ENCODE data around the gene TOMM40. TPM values are rescaled to one million over a fixed set of nuclear protein-coding genes. Genes with fewer than 3 reads are reported as not detected.

The TOMM40 gene
- polyA plus RNA-seq, 1 experiment, result 21.7 TPM

DNA sequence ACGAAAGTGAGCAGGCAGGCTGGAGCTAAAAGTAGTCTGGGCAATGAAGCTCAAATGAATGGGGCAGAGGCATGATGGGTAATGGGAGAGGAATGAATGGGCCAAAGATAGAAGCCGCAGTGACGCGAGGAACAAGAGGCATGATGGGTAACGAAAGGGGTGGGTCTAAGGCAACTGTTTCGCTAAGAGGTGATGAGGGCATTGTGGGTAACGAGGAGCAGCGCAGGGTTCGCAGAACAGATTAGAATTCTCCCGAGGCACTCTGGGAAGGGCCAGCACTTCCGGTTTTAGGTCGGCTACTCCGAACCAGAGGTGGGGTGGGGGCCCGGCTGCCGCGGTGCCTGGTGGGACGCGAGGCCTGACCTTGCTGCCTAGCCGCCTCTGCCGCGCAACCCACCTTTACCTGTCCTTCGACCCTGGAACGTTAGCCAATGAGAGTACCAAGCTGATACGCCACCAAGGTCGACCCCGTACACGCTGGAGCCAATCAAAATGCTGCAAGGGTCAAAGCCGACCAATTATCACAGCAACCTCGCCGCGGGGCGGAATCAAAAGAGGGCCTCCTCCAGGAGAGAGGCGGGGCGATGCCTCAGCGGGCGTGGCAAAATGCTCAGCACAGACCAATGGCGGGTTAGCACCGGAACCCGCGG is 563 bp upstream of the TOMM40 start:
- Histone ChIP-seq H3K4me3 (ENCODE audit: low read depth, low read length) (peak overlapping the region; percentile 65), H3K27ac (ENCODE audit: low read depth, low read length) (peak overlapping the region; percentile 96), H3K9me3 (ENCODE audit: control insufficient read depth, insufficient read depth, low read length) (no peaks in the 10 kb centered on the region), H3K27me3 (ENCODE audit: control insufficient read depth, insufficient read depth, low read length) (no peaks in the 10 kb centered on the region)
- CTCF ChIA-PET, result interaction anchor here (1.0 to 1.5 kb wide), 2 partner anchors 62 to 201 kb away, joined by 3 to 4 read pairs; no protein-coding TSS in a partner anchor
- TF ChIP-seq, protein P1, sequence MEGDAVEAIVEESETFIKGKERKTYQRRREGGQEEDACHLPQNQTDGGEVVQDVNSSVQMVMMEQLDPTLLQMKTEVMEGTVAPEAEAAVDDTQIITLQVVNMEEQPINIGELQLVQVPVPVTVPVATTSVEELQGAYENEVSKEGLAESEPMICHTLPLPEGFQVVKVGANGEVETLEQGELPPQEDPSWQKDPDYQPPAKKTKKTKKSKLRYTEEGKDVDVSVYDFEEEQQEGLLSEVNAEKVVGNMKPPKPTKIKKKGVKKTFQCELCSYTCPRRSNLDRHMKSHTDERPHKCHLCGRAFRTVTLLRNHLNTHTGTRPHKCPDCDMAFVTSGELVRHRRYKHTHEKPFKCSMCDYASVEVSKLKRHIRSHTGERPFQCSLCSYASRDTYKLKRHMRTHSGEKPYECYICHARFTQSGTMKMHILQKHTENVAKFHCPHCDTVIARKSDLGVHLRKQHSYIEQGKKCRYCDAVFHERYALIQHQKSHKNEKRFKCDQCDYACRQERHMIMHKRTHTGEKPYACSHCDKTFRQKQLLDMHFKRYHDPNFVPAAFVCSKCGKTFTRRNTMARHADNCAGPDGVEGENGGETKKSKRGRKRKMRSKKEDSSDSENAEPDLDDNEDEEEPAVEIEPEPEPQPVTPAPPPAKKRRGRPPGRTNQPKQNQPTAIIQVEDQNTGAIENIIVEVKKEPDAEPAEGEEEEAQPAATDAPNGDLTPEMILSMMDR (IDR thresholded peaks at IDR 0.05; ENCODE audit: low read depth, low read length), result no peak
- POLR2A ChIA-PET, result interaction anchor here (0.5 to 1.5 kb wide), 7 partner anchors 9 to 175 kb away, joined by 3 to 12 read pairs (median 3); partner anchors contain the start of gene CLPTM1
- peak; percentile 99 for DNase-seq (ENCODE audit: low read depth, low spot score)

DNA sequence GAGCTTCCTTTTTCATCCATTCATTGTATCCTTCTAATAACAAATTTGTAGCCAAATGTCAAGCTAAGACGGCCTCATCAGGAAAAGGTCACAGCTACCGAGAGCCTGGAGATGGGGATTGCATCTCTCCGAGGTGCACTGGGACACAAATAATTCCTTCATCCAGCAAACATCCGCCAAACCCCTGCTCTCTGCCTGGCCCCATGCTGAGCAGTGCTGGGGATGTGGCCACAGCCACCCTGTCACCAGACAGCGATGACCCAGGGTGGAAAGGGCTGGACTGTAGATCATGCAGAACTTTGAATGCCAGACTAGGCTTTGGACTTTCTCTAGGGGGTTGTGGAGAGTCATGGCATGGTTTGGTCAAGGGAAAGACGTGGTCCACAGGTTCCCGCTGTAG is 1.9 kb downstream of the TOMM40 start:
- TF ChIP-seq, protein P1 (IDR thresholded peaks at IDR 0.05; ENCODE audit: low read depth, low read length), result no peak
- Histone ChIP-seq H3K27me3 (ENCODE audit: control insufficient read depth, insufficient read depth, low read length) (no peaks in the 10 kb centered on the region), H3K9me3 (ENCODE audit: control insufficient read depth, insufficient read depth, low read length) (no peaks in the 10 kb centered on the region), H3K27ac (ENCODE audit: low read depth, low read length) (no peak overlapping the region), H3K4me3 (ENCODE audit: low read depth, low read length) (no peak overlapping the region)
- CTCF ChIA-PET, result interaction anchor here (1.2 kb wide), 1 partner anchor 59 kb away, joined by 3 read pairs; no protein-coding TSS in a partner anchor
- DNase-seq (ENCODE audit: low read depth, low spot score), result no peak
- POLR2A ChIA-PET, result no interaction called here

DNA sequence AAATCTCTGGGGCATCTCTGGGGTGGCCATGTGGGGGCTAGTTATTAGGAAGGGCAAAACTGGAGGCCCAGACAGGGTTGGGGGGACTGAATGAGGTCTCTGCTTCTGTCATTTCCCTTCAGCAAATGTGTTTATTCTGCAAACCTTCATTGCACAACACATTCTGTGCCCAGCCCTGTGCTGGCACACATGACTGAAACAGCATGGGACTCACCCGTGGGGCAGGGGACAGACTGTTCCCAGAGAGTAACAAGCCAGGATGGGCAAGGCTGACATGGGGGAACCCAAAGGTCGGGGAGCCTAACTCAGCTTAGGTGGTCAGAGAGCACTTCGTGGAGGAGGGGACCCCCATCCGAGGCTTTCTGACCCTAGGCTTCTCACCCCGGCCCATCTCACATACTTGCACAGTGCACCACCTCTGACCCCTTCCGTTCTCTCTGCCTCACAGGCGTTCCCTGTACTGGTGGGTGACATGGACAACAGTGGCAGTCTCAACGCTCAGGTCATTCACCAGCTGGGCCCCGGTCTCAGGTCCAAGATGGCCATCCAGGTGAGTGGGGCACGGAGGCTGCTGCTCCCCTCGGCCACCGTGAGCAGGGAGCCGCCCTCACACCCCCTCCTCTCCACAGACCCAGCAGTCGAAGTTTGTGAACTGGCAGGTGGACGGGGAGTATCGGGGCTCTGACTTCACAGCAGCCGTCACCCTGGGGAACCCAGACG is 2.4 kb downstream of the TOMM40 start:
- H3K27me3 ChIP-seq (ENCODE audit: control insufficient read depth, insufficient read depth, low read length), result no peaks in the 10 kb centered on the region
- ChIA-PET POLR2A (no interaction called here), CTCF (interaction anchor here (1.2 kb wide), 1 partner anchor 59 kb away, joined by 3 read pairs; no protein-coding TSS in a partner anchor)
- H3K4me3 ChIP-seq (ENCODE audit: low read depth, low read length), result no peak overlapping the region
- no peak overlapping the region for H3K27ac ChIP-seq (ENCODE audit: low read depth, low read length)
- TF ChIP-seq, protein P1 (IDR thresholded peaks at IDR 0.05; ENCODE audit: low read depth, low read length), result no peak
- DNase-seq (ENCODE audit: low read depth, low spot score), result no peak
- no peaks in the 10 kb centered on the region for H3K9me3 ChIP-seq (ENCODE audit: control insufficient read depth, insufficient read depth, low read length)

DNA sequence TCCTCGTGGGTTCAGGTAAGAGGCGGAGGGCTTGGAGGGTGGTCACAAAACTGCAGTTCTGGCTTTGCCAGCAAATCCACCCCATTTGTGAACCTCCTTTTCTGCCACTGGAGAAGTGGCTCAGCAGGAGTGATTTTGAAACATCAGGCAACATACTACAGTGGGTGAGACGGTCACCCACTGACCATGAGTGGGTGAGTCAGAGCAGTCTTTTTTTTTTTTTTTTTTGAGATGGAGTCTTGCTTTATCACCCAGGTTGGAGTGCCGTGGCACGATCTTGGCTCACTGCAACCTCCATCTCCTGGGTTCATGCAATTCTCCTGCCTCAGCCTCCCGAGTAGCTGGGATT is 3.0 kb downstream of the TOMM40 start:
- Histone ChIP-seq H3K27me3 (ENCODE audit: control insufficient read depth, insufficient read depth, low read length) (no peaks in the 10 kb centered on the region), H3K27ac (ENCODE audit: low read depth, low read length) (no peak overlapping the region), H3K4me3 (ENCODE audit: low read depth, low read length) (no peak overlapping the region), H3K9me3 (ENCODE audit: control insufficient read depth, insufficient read depth, low read length) (no peaks in the 10 kb centered on the region)
- TF ChIP-seq, protein P1 (IDR thresholded peaks at IDR 0.05; ENCODE audit: low read depth, low read length), result no peak
- ChIA-PET POLR2A (no interaction called here), CTCF (interaction anchor here (1.5 kb wide), 1 partner anchor 9 kb away, joined by 4 read pairs; no protein-coding TSS in a partner anchor)
- DNase-seq (ENCODE audit: low read depth, low spot score), result no peak

DNA sequence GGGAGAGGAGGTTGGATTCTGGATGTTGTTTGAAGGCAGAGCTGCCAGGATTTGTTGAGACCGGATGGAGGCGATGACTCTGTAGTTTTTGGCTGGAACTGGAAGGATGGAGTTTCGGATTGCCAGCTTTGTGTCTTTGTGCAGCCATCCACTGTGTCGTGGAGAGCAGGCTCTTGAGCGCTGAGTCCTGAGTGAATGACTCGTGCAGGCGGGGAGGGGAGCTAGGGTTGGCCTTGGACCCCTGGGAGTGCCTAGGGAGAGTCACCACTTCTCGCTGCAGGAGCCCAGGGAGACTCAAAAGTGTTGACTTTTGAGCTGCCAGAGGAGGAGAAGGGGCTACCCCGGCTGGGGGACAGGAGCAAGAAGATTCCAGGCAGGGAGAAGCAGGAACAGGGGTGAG is 3.9 kb downstream of the TOMM40 start:
- no peaks in the 10 kb centered on the region for H3K27me3 ChIP-seq (ENCODE audit: control insufficient read depth, insufficient read depth, low read length)
- CTCF ChIA-PET, result interaction anchor here (0.7 to 1.5 kb wide), 3 partner anchors 8 to 57 kb away, joined by 4 to 5 read pairs (median 4); partner anchors contain the start of gene APOE
- no peaks in the 10 kb centered on the region for H3K9me3 ChIP-seq (ENCODE audit: control insufficient read depth, insufficient read depth, low read length)
- TF ChIP-seq, protein P1 (IDR thresholded peaks at IDR 0.05; ENCODE audit: low read depth, low read length), result no peak
- POLR2A ChIA-PET, result no interaction called here
- no peak overlapping the region for H3K27ac ChIP-seq (ENCODE audit: low read depth, low read length)
- no peak overlapping the region for H3K4me3 ChIP-seq (ENCODE audit: low read depth, low read length)
- DNase-seq (ENCODE audit: low read depth, low spot score), result no peak
